Fibroblast of pulmonary artery (primary cell): ENCODE measurements around the gene GPR63.
"Not testable (repeated sequence)": the region's sequence is repeated elsewhere in the genome, so short reads cannot be mapped to it uniquely, and the experiment has no call there.

Experiments used
- DNase-seq: peaks from one replicate; pipeline ENCODE4 v3.0.0-alpha.2; 2010; ENCODE audit warnings: low read depth
- H3K4me3 ChIP-seq: replicated peaks from 2 replicates; pipeline ENCODE4 v1.5.1; 2011; ENCODE audit warnings: low read depth, mild to moderate bottlenecking, control low read depth, low read length, moderate library complexity
- CTCF ChIP-seq: IDR thresholded peaks from 2 replicates; pipeline ENCODE4 v1.5.1; 2011; ENCODE audit warnings: mild to moderate bottlenecking, control low read depth, low read length, inconsistent platforms; ENCODE audit errors: missing control alignments

GPR63 gene

GRCh38 chr6:96837081-96837971, at the start of gene GPR63:
Gene GPR63, minus strand, starts transcription at chr6:96837477. Its CDS starts 37,746 bp downstream, at chr6:96799731.
- DNase-seq, result peak; percentile 73
- H3K4me3 ChIP-seq, result peak within 1 kb of the TSS; percentile 76
- no peak for TF ChIP-seq CTCF

- DNase-seq, result no peak
- no peak overlapping the region for H3K4me3 ChIP-seq
- TF ChIP-seq CTCF, result no peak
Measured at GRCh38 chr6:96886519-96886918, 49.2 kb upstream of the GPR63 start.

GRCh38 chr6:96885187-96885631, 47.9 kb upstream of the GPR63 start:
- H3K4me3 ChIP-seq, DNase-seq: not testable (repeated sequence)

GRCh38 chr6:96878143-96878542, 40.9 kb upstream of the GPR63 start:
- TF ChIP-seq CTCF, result no peak
- H3K4me3 ChIP-seq, result no peak overlapping the region
- no peak for DNase-seq

GRCh38 chr6:96876886-96877545, 39.7 kb upstream of the GPR63 start:
- no peak overlapping the region for H3K4me3 ChIP-seq
- DNase-seq, result no peak
- no peak for TF ChIP-seq CTCF

GRCh38 chr6:96872976-96873375, 35.7 kb upstream of the GPR63 start:
- DNase-seq, result no peak
- no peak overlapping the region for H3K4me3 ChIP-seq
- no peak for TF ChIP-seq CTCF

- no peak overlapping the region for H3K4me3 ChIP-seq
- no peak for DNase-seq
- no peak for TF ChIP-seq CTCF
Measured at GRCh38 chr6:96865055-96865405, 27.8 kb upstream of the GPR63 start.
